ENCODE data around the gene SPSB2. TPM values are rescaled to one million over a fixed set of nuclear protein-coding genes. Genes with fewer than 3 reads are reported as not detected.
"Not testable (repeated sequence)": the region's sequence is repeated elsewhere in the genome, so short reads cannot be mapped to it uniquely, and the experiment has no call there.

SPSB2 gene
- total and polyA plus RNA-seq, 10 donors: 7.0 to 17.0 (median 11.1) TPM

GRCh38 chr12:6912164-6912935 is 39.2 kb upstream of the SPSB2 start:
- intact Hi-C loops (cut with DNase I; ENCODE audit: low total_unique reads): no loop called here
- TF ChIP-seq POLR2AphosphoS5 (IDR thresholded peaks at IDR 0.05) (no peak), POLR2A (IDR thresholded peaks at IDR 0.05) (no peak), CTCF (IDR thresholded peaks at IDR 0.05 in 8 of 11, conservative IDR thresholded peaks at IDR 0.05 in 3 of 11) (no peak)
- WGBS, 5 donors: 90 to 94% (median 92%) methylated on average over 13 to 15 of the region's 15 CpGs

GRCh38 chr12:6909421-6910145 is 36.5 kb upstream of the SPSB2 start:
- intact Hi-C loops (cut with DNase I; ENCODE audit: low total_unique reads): no loop called here
- Histone ChIP-seq H3K4me1 (peaks cover 9 to 28% (median 16%) of the 10 kb centered on the region in 6 donors), H3K27me3 (replicated peaks in 1 of 7) (peaks cover 0 to 26% (median 0%) of the 10 kb centered on the region in 7 donors), H3K27ac (no peak overlapping the region), H3K9me3 (no peaks in the 10 kb centered on the region), H3K4me3 (no peak overlapping the region), H3K36me3 (peaks cover 0 to 18% (median 0%) of the 10 kb centered on the region in 6 donors)
- no peak for TF ChIP-seq POLR2AphosphoS5 (IDR thresholded peaks at IDR 0.05)
- no peak for TF ChIP-seq POLR2A (IDR thresholded peaks at IDR 0.05)
- TF ChIP-seq CTCF (IDR thresholded peaks at IDR 0.05 in 8 of 11, conservative IDR thresholded peaks at IDR 0.05 in 3 of 11): no peak
- 88 to 95% (median 90%) methylated on average over 4 of the region's 4 CpGs for WGBS, 5 donors
- peak; percentile 15 for DNase-seq

More at GRCh38 chr12:6912164-6912935, 39.2 kb upstream of the SPSB2 start:
- no peak overlapping the region for H3K27ac ChIP-seq
- H3K9me3 ChIP-seq: no peaks in the 10 kb centered on the region
- peaks cover 0 to 39% (median 0%) of the 10 kb centered on the region in 7 donors for H3K27me3 ChIP-seq (replicated peaks in 1 of 7)
- DNase-seq: peak; percentile 72
- H3K4me3 ChIP-seq: no peak overlapping the region
- peaks cover 4 to 34% (median 20%) of the 10 kb centered on the region in 6 donors for H3K4me1 ChIP-seq
- H3K36me3 ChIP-seq: peaks cover 0 to 17% (median 0%) of the 10 kb centered on the region in 6 donors

- intact Hi-C loops (cut with DNase I; ENCODE audit: low total_unique reads); H3K4me3 ChIP-seq; H3K9me3 ChIP-seq; H3K27ac ChIP-seq: not testable (repeated sequence)
- whole genome bisulfite sequencing, 5 donors: 95 to 99% (median 96%) methylated on average over 11 of the region's 11 CpGs
- H3K4me1 ChIP-seq: peaks cover 10 to 27% (median 16%) of the 10 kb centered on the region in 6 donors
- peak; percentile 31 for DNase-seq
- H3K36me3 ChIP-seq: peaks cover 0 to 18% (median 0%) of the 10 kb centered on the region in 6 donors
- peaks cover 0 to 11% (median 0%) of the 10 kb centered on the region in 7 donors for H3K27me3 ChIP-seq (replicated peaks in 1 of 7)
Measured at GRCh38 chr12:6908141-6908540, 35.0 kb upstream of the SPSB2 start.

- peak; percentile 55 for DNase-seq
- Histone ChIP-seq H3K27ac (peak overlapping the region in 4 of 8 donors; percentile 80 to 90 (median 86)), H3K4me3 (peak overlapping the region in 5 of 8 donors; percentile 59 to 84 (median 68)), H3K4me1 (peaks cover 10 to 27% (median 16%) of the 10 kb centered on the region in 6 donors), H3K36me3 (peaks cover 0 to 18% (median 0%) of the 10 kb centered on the region in 6 donors), H3K9me3 (no peaks in the 10 kb centered on the region), H3K27me3 (replicated peaks in 1 of 7) (no peaks in the 10 kb centered on the region)
- WGBS, 5 donors: 71 to 82% (median 74%) methylated on average over 5 of the region's 5 CpGs
- intact Hi-C loops (cut with DNase I; ENCODE audit: low total_unique reads): no loop called here
- TF ChIP-seq CTCF (IDR thresholded peaks at IDR 0.05 in 8 of 11, conservative IDR thresholded peaks at IDR 0.05 in 3 of 11) (no peak), POLR2A (IDR thresholded peaks at IDR 0.05) (no peak), POLR2AphosphoS5 (IDR thresholded peaks at IDR 0.05) (no peak)
Measured at GRCh38 chr12:6905414-6906040, 32.4 kb upstream of the SPSB2 start.

Data from spleen (tissue), 11 donors.